Endothelial cell of umbilical vein (primary cell): ENCODE results near the gene KSR1. TPM values are rescaled to one million over a fixed set of nuclear protein-coding genes. Genes with fewer than 3 reads are reported as not detected.

ENCODE experiments used
- BruUV-seq: library from RNA; stranded (reverse); fragments of 400-500 nt; replicated peaks from 2 replicates; lab custom pipeline; 2021; lab: Mats Ljungman, UMichigan
- CTCF ChIA-PET: fragments of 300-600, 350-600 bp; sonication (Branson Sonifier 250); formaldehyde crosslinking; loops from one replicate; lab custom pipeline; 2021; ENCODE audit warnings: antibody characterized with exemption, inconsistent platforms; lab: Charles Lee
- POLR2A ChIA-PET: fragments of 300-600, 350-600 bp; sonication (Branson Sonifier 250); formaldehyde crosslinking; loops from one replicate; lab custom pipeline; 2021; ENCODE audit warnings: antibody characterized with exemption, inconsistent platforms; lab: Charles Lee
- DNase-seq: peaks from one replicate; pipeline ENCODE4 v3.0.0-alpha.2; 2011; ENCODE audit warnings: low read depth, low spot score
- FAIRE-seq: peaks from 2 replicates; lab custom pipeline; 2011; peaks lifted over from hg19 to GRCh38; lab: Jason Lieb, UNC
- H2AFZ ChIP-seq: 2 replicates; pipeline ENCODE4 v1.6.0; 2012; ENCODE audit warnings: low read depth, low read length, control low read depth, inconsistent platforms
- H3K27ac ChIP-seq: 2 replicates; pipeline ENCODE4 v1.5.1; 2011; ENCODE audit warnings: low read depth, mild to moderate bottlenecking, control low read depth, low read length, moderate library complexity; ENCODE audit not compliant: insufficient read depth
- H3K27me3 ChIP-seq, 2 experiments: 2 replicates each; pipeline versions ENCODE4 v1.6.0 to v1.6.1; 2011; ENCODE audit warnings: low read length in 2 of 2, mixed read lengths in 1 of 2; ENCODE audit not compliant: control insufficient read depth in 2 of 2, insufficient read depth in 2 of 2
- H3K36me3 ChIP-seq, 2 experiments: 2 replicates in 1 of 2; 3 replicates in 1 of 2; pipeline ENCODE4 v1.5.1; 2011; ENCODE audit warnings: low read length in 2 of 2, mild to moderate bottlenecking in 1 of 2, moderate library complexity in 1 of 2; ENCODE audit not compliant: control insufficient read depth in 2 of 2, insufficient read depth in 2 of 2; ENCODE audit errors: extremely low read depth in 1 of 2
- H3K4me1 ChIP-seq: 3 replicates; pipeline ENCODE4 v1.5.1; 2011; ENCODE audit warnings: mild to moderate bottlenecking, low read length; ENCODE audit not compliant: control insufficient read depth, insufficient read depth; ENCODE audit errors: extremely low read depth
- H3K4me2 ChIP-seq: 2 replicates; pipeline ENCODE4 v1.6.1; 2011; ENCODE audit warnings: low read length, control low read depth, mixed read lengths; ENCODE audit not compliant: insufficient read depth
- H3K4me3 ChIP-seq, 3 experiments: fragments of 200-600 bp in 1 of 3; sonication (generic), shearing (Covaris generic) in 1 of 3; replicated peaks in 1 of 3; 2 replicates each; pipeline ENCODE4 v1.5.1; 2011 to 2016; ENCODE audit warnings: control low read depth in 3 of 3, low read length in 3 of 3, mild to moderate bottlenecking in 2 of 3, inconsistent platforms in 1 of 3, low read depth in 1 of 3, moderate library complexity in 1 of 3; ENCODE audit not compliant: insufficient read depth in 1 of 3
- H3K79me2 ChIP-seq: 2 replicates; pipeline ENCODE4 v1.6.0; 2012; ENCODE audit warnings: low read length, inconsistent platforms; ENCODE audit not compliant: control insufficient read depth, insufficient read depth
- H3K9ac ChIP-seq: replicated peaks from 2 replicates; pipeline ENCODE3; 2011; ENCODE audit warnings: low read length, control low read depth; ENCODE audit not compliant: insufficient read depth; ENCODE audit errors: extremely low read depth
- H3K9me1 ChIP-seq: replicated peaks from 3 replicates; pipeline ENCODE4 v1.6.0; 2011; ENCODE audit warnings: mild to moderate bottlenecking, low read length; ENCODE audit not compliant: control insufficient read depth, insufficient read depth; ENCODE audit errors: extremely low read depth
- H3K9me3 ChIP-seq: replicated peaks from 2 replicates; pipeline ENCODE4 v1.5.1; 2012; ENCODE audit warnings: low read length, inconsistent platforms; ENCODE audit not compliant: control insufficient read depth, insufficient read depth
- H4K20me1 ChIP-seq: replicated peaks from 2 replicates; pipeline ENCODE3; 2011; ENCODE audit warnings: mild to moderate bottlenecking, low read length; ENCODE audit not compliant: control insufficient read depth, insufficient read depth; ENCODE audit errors: extremely low read depth
- EZH2 ChIP-seq: IDR thresholded peaks from 2 replicates; pipeline ENCODE4 v1.6.1; 2012; ENCODE audit warnings: borderline replicate concordance, low read depth, mild to moderate bottlenecking, moderate library complexity, low read length, inconsistent platforms; ENCODE audit not compliant: severe bottlenecking
- FOS ChIP-seq: IDR thresholded peaks from 2 replicates; pipeline ENCODE4 v1.6.1; 2011; ENCODE audit warnings: mild to moderate bottlenecking, low read length, moderate library complexity, borderline replicate concordance; ENCODE audit not compliant: insufficient read depth
- GATA2 ChIP-seq: IDR thresholded peaks from 2 replicates; pipeline ENCODE4 v1.7.0; 2011; ENCODE audit warnings: low read depth, mild to moderate bottlenecking, moderate library complexity, mixed read lengths, low read length; ENCODE audit not compliant: insufficient read length, insufficient read depth
- MYC ChIP-seq: IDR thresholded peaks from one replicate; pipeline ENCODE4 v1.6.1; 2011; ENCODE audit warnings: mild to moderate bottlenecking, low read depth, low read length
- POLR2A ChIP-seq: IDR thresholded peaks from 2 replicates; pipeline ENCODE4 v1.6.1; 2012; ENCODE audit warnings: low read depth, mild to moderate bottlenecking, control low read depth, low read length
- POLR2AphosphoS5 ChIP-seq: IDR thresholded peaks from 2 replicates; pipeline ENCODE4 v1.6.1; 2012; ENCODE audit warnings: low read depth, mild to moderate bottlenecking, control low read depth, low read length, moderate library complexity; ENCODE audit not compliant: insufficient read depth
- dilution Hi-C: fragments of 300-500 bp; cut with MboI; formaldehyde crosslinking; loops from one replicate; pipeline ENCODE4 v1.15.0; 2019; ENCODE audit warnings: low sequenced_read_pairs; ENCODE audit not compliant: extremely low pct_ligation_motif_present
- intact Hi-C: fragments of 100-400 bp; cut with micrococcal nuclease; formaldehyde crosslinking; loops from one replicate; pipeline ENCODE4 v1.10.0; 2022
- polyA plus RNA-seq, 4 experiments: library from polyadenylated mRNA; depleted of rRNA in 3 of 4; stranded (reverse) in 3 of 4; unstranded in 1 of 4; fragments of >200 nt; gene quantifications; 2 replicates each; pipeline versions ENCODE4 v1.2.1 to v1.2.3, GENCODE V29; 2011 to 2012; ENCODE audit warnings: missing spikeins in 1 of 4
- total RNA-seq: library from RNA; stranded (reverse); gene quantifications from 2 replicates; pipeline ENCODE4 v1.2.3, GENCODE V29; 2021
- TF ChIP-seq, protein P1 (sequence below): IDR thresholded peaks from 2 replicates; pipeline ENCODE4 v1.6.1; 2011; ENCODE audit not compliant: insufficient read depth, insufficient read length
- TF ChIP-seq, protein P2 (sequence below), 2 donors: IDR thresholded peaks; 1 replicate in 1 of 2; 2 replicates in 1 of 2; pipeline ENCODE4 v1.5.1; 2011; ENCODE audit warnings: low read length in 2 of 2, mild to moderate bottlenecking in 2 of 2, moderate library complexity in 2 of 2, control low read depth in 1 of 2, inconsistent platforms in 1 of 2, low read depth in 1 of 2; ENCODE audit not compliant: insufficient read depth in 1 of 2; ENCODE audit errors: extremely low read depth in 1 of 2

KSR1 gene
- total and polyA plus RNA-seq, 2 donors (not counting 3 experiments of a cell fraction or from before 2014, with no cell fraction given): 35.4 to 80.2 TPM

DNA sequence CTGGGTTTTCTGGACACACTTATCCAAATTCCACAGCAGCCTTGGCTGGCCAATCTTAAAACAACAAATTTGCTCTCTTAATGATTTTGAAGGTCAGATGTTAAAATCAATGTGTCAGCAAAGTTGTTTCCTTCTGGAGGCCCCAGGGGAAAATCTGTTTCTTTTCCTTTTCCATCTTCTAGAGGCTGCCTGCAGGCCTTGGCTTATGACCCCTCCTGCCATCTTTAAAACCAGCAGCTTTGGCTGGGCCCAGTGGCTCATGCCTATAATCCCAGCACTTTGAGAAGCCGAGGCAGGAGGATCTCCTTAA, 177.7 kb downstream of the KSR1 start:
- CTCF ChIA-PET: interaction anchor here (1.2 to 2.3 kb wide), 3 partner anchors 14 to 126 kb away, joined by 3 to 8 read pairs (median 7); no protein-coding TSS in a partner anchor
- H3K4me1 ChIP-seq: peaks cover 12% of the 10 kb centered on the region
- peaks cover 0 to 3% of the 10 kb centered on the region in 2 experiments for H3K36me3 ChIP-seq
- H3K27me3 ChIP-seq: no peaks in the 10 kb centered on the region
- POLR2A ChIA-PET: no interaction called here
- H3K4me3 ChIP-seq: no peak overlapping the region
- TF ChIP-seq POLR2AphosphoS5: no peak
- no peak for TF ChIP-seq MYC
- TF ChIP-seq, protein P1, sequence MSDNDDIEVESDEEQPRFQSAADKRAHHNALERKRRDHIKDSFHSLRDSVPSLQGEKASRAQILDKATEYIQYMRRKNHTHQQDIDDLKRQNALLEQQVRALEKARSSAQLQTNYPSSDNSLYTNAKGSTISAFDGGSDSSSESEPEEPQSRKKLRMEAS: no peak
- TF ChIP-seq EZH2: no peak
- TF ChIP-seq FOS: no peak
- no peak for TF ChIP-seq POLR2A
- TF ChIP-seq, protein P2, sequence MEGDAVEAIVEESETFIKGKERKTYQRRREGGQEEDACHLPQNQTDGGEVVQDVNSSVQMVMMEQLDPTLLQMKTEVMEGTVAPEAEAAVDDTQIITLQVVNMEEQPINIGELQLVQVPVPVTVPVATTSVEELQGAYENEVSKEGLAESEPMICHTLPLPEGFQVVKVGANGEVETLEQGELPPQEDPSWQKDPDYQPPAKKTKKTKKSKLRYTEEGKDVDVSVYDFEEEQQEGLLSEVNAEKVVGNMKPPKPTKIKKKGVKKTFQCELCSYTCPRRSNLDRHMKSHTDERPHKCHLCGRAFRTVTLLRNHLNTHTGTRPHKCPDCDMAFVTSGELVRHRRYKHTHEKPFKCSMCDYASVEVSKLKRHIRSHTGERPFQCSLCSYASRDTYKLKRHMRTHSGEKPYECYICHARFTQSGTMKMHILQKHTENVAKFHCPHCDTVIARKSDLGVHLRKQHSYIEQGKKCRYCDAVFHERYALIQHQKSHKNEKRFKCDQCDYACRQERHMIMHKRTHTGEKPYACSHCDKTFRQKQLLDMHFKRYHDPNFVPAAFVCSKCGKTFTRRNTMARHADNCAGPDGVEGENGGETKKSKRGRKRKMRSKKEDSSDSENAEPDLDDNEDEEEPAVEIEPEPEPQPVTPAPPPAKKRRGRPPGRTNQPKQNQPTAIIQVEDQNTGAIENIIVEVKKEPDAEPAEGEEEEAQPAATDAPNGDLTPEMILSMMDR (IDR thresholded peaks at IDR 0.05; ENCODE audit: extremely low read depth in 1 of 2, insufficient read depth in 1 of 2, low read depth in 1 of 2, low read length in 2 of 2): no peak
- no peak for TF ChIP-seq GATA2
- DNase-seq (no peak), FAIRE-seq (peak; percentile 66)
- BruUV-seq: no TSS peak
- no peaks in the 10 kb centered on the region for H3K9me1 ChIP-seq
- H3K9me3 ChIP-seq: no peaks in the 10 kb centered on the region
- dilution Hi-C loops (no loop called here), intact Hi-C loops (no loop called here)
- no peaks in the 10 kb centered on the region for H4K20me1 ChIP-seq
- H3K9ac ChIP-seq: no peak overlapping the region
- H3K79me2 ChIP-seq: no peaks in the 10 kb centered on the region
- no peak overlapping the region for H2AFZ ChIP-seq
- no peak overlapping the region for H3K27ac ChIP-seq
- no peak overlapping the region for H3K4me2 ChIP-seq
